Ovary (tissue), 9 donors: ENCODE measurements around the gene BPTF. TPM values are rescaled to one million over a fixed set of nuclear protein-coding genes. Genes with fewer than 3 reads are reported as not detected.
"Not testable (repeated sequence)": the region's sequence is repeated elsewhere in the genome, so short reads cannot be mapped to it uniquely, and the experiment has no call there.

Experiments
- DNase-seq, 5 donors: peaks; one replicate each; pipeline ENCODE4 v3.0.0-alpha.2; 2019 to 2020
- H3K27ac ChIP-seq, 2 donors: fragments of 200-600 bp; one replicate each; pipeline versions ENCODE4 v1.5.1 to v1.8.0; 2019 to 2022
- H3K27me3 ChIP-seq: fragments of 200-600 bp; one replicate; pipeline ENCODE4 v1.8.0; 2022
- H3K36me3 ChIP-seq: fragments of 200-600 bp; sonication (generic); one replicate; pipeline ENCODE4 v1.5.1; 2019
- H3K4me1 ChIP-seq: one replicate; pipeline ENCODE4 v1.8.1; 2013; ENCODE audit warnings: mild to moderate bottlenecking, moderate library complexity; ENCODE audit not compliant: insufficient read depth
- H3K4me3 ChIP-seq: fragments of 200-600 bp; sonication (generic); one replicate; pipeline ENCODE4 v1.5.1; 2017
- H3K9me3 ChIP-seq, 2 donors: fragments of 200-600 bp in 1 of 2; sonication (generic) in 1 of 2; one replicate each; pipeline versions ENCODE4 v1.5.1 to v1.8.1; 2013 to 2019; ENCODE audit warnings: mild to moderate bottlenecking in 1 of 2, moderate library complexity in 1 of 2
- EP300 ChIP-seq: sonication (generic); formaldehyde crosslinking; IDR thresholded peaks from one replicate; pipeline ENCODE4 v1.6.1; 2017; ENCODE audit warnings: antibody characterized with exemption
- POLR2A ChIP-seq: fragments of 450-650 bp; IDR thresholded peaks from one replicate; pipeline ENCODE4 v1.6.1; 2017; ENCODE audit warnings: antibody characterized with exemption, mild to moderate bottlenecking, moderate library complexity
- WGBS, 3 donors: extraction: QIAGEN DNeasy Blood & Tissue Kit in 1 of 3; methylation state at CpG; one replicate each; pipeline versions ENCODE4 v1.1.5 to v1.1.7; 2013 to 2017; 5-methylcytosine and 5-hydroxymethylcytosine counted together
- intact Hi-C, 4 donors: fragments of 100-400 bp; cut with DNase I; formaldehyde crosslinking; loops; one replicate each; pipeline versions ENCODE4 v1.11.0 to v1.15.1; 2022 to 2023
- polyA plus RNA-seq, 2 donors: library from polyadenylated mRNA; stranded (reverse); fragments of 200-250 nt in 1 of 2; fragments of 350-450 nt in 1 of 2; fragmentation: Illumina TruSeq in 1 of 2; extraction: RNeasy Lipid Tissue Mini Kit (QIAGEN cat#74804) in 1 of 2; gene quantifications; one replicate each; pipeline ENCODE4 v1.2.3, GENCODE V29; 2013 to 2014
- total RNA-seq, 7 donors: library from RNA; depleted of rRNA in 2 of 7; stranded (reverse); fragments of >200 nt in 2 of 7; fragmentation: NEBNext Ultra II Directional in 3 of 7; extraction: Animal tissue kit (Norgen Biotek cat#: 25700) in 3 of 7; gene quantifications; one replicate each; pipeline versions ENCODE4 v1.1.0 to v1.2.4, GENCODE V29; 2016 to 2023
- TF ChIP-seq, protein P1 (sequence below), 3 donors: fragments of 450-650 bp in 2 of 3; fragments of 200-600 bp in 1 of 3; IDR thresholded peaks; one replicate each; pipeline versions ENCODE4 v1.5.1 to v1.8.0; 2016 to 2022; ENCODE audit warnings: antibody characterized with exemption in 3 of 3, mild to moderate bottlenecking in 1 of 3
- donor health status: DM: no; HTN: no; CAD: no; lungs with moderate emphysema.
- donor health status: DM: no; HTN: no; CAD: no.
- donor health status: Bipolar disorder and iron deficiency.
- donor health status: DM: yes; HTN: yes; CAD: no.
- donor health status: DM: no; HTN: no; CAD: no.
- donor health status: DM: yes; HTN: yes; CAD: no.

Gene BPTF
- total and polyA plus RNA-seq, 9 donors: 28.5 to 120 (median 91.7) TPM

DNA sequence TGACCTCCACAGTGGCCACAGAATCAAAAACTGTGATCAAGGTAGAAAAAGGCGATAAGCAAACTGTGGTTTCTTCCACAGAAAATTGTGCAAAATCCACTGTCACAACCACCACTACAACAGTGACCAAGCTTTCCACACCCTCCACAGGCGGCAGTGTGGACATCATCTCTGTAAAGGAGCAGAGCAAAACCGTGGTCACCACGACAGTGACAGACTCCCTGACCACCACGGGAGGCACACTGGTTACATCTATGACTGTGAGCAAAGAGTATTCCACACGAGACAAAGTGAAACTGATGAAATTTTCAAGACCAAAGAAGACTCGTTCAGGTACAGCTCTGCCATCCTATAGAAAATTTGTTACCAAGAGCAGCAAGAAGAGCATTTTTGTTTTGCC lies 87.4 kb downstream of the BPTF start:
- H3K27me3 ChIP-seq: no peaks in the 10 kb centered on the region
- H3K9me3 ChIP-seq: no peaks in the 10 kb centered on the region
- no peaks in the 10 kb centered on the region for H3K36me3 ChIP-seq
- DNase-seq: no peak
- intact Hi-C loops: no loop called here
- H3K4me3 ChIP-seq: no peak overlapping the region
- H3K27ac ChIP-seq: no peak overlapping the region
- 92 to 95% (median 93%) methylated on average over 7 of the region's 7 CpGs for WGBS, 3 donors
- TF ChIP-seq POLR2A (no peak), EP300 (no peak)
- TF ChIP-seq, protein P1, sequence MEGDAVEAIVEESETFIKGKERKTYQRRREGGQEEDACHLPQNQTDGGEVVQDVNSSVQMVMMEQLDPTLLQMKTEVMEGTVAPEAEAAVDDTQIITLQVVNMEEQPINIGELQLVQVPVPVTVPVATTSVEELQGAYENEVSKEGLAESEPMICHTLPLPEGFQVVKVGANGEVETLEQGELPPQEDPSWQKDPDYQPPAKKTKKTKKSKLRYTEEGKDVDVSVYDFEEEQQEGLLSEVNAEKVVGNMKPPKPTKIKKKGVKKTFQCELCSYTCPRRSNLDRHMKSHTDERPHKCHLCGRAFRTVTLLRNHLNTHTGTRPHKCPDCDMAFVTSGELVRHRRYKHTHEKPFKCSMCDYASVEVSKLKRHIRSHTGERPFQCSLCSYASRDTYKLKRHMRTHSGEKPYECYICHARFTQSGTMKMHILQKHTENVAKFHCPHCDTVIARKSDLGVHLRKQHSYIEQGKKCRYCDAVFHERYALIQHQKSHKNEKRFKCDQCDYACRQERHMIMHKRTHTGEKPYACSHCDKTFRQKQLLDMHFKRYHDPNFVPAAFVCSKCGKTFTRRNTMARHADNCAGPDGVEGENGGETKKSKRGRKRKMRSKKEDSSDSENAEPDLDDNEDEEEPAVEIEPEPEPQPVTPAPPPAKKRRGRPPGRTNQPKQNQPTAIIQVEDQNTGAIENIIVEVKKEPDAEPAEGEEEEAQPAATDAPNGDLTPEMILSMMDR (IDR thresholded peaks at IDR 0.05): no peak
- no peaks in the 10 kb centered on the region for H3K4me1 ChIP-seq

DNA sequence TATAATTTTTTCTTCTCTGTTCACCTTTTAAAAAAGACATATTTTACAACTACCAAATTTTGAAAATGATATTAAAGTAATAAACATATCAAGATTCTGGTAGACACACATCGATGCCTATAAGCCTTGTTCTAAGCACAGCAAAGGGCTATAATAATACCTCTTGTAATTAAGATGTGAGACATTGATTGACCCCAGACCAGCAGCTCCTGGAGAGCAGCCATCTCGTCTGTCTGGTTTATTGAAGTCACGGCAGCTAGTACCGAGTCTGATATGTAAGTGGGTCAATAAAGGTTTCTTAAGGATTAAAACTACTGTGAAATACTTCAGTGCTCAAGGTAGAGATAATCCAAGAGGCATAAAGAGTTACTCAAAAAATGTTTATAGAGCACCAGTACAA lies 94.9 kb downstream of the BPTF start:
- H3K27me3 ChIP-seq: no peaks in the 10 kb centered on the region
- H3K4me1 ChIP-seq: no peaks in the 10 kb centered on the region
- no peak overlapping the region for H3K4me3 ChIP-seq
- H3K9me3 ChIP-seq: no peaks in the 10 kb centered on the region
- DNase-seq: no peak
- TF ChIP-seq EP300 (no peak), POLR2A (no peak)
- TF ChIP-seq, protein P1 (IDR thresholded peaks at IDR 0.05): no peak
- H3K27ac ChIP-seq: no peak overlapping the region
- H3K36me3 ChIP-seq: no peaks in the 10 kb centered on the region
- intact Hi-C loops: no loop called here
- 92 to 94% (median 93%) methylated on average over 4 of the region's 4 CpGs for WGBS, 3 donors

DNA sequence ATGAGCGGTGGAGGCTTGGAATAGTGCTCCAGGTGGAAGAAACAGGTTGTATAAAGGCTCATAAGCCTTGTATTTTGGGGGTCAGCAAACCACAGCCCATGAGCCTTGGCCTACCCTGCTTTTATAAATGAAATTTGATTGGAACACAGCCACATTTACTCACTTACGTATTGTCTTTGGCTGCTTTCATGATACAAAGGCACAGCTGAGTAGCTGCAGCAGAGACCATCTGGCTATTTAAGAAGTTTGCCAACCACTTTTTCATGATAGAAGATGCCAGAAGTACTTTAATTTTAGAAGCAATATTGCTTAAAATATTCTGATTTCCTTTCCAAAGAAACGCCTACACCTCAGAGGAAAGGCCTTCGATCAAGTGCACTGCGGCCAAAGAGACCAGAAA lies 97.2 kb downstream of the BPTF start:
- TF ChIP-seq, protein P1 (IDR thresholded peaks at IDR 0.05): no peak
- TF ChIP-seq POLR2A (no peak), EP300 (no peak)
- Histone ChIP-seq H3K4me1 (no peaks in the 10 kb centered on the region), H3K27me3 (no peaks in the 10 kb centered on the region), H3K36me3 (no peaks in the 10 kb centered on the region), H3K27ac (no peak overlapping the region), H3K4me3 (no peak overlapping the region), H3K9me3 (no peaks in the 10 kb centered on the region)
- 33 to 53% (median 35%) methylated on average over 5 of the region's 5 CpGs for WGBS, 3 donors
- intact Hi-C loops: no loop called here
- DNase-seq: no peak

DNA sequence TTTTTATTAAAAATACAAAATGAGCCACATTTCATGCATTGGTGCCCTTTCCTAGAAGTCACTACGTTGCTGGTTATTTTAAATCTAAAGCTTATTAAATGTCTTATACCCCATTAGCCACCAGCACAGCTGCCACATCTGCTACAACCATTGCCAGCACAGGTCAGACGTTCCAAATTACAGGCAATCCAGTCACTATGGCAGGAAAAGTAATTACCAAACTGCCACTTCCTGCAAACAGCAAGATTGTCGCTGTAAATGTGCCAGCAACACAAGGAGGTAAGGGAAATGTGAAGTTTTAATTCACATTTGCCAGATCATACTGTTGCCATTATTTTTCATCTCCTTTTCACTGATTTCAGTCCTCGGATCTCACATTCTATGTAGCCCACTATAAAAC lies 103.5 kb downstream of the BPTF start:
- H3K4me1 ChIP-seq, H3K9me3 ChIP-seq, H3K27me3 ChIP-seq, intact Hi-C loops, H3K36me3 ChIP-seq, H3K4me3 ChIP-seq, H3K27ac ChIP-seq, DNase-seq: not testable (repeated sequence)
- WGBS, 3 donors: 74 to 78% (median 75%) methylated on average over 4 of the region's 4 CpGs

DNA sequence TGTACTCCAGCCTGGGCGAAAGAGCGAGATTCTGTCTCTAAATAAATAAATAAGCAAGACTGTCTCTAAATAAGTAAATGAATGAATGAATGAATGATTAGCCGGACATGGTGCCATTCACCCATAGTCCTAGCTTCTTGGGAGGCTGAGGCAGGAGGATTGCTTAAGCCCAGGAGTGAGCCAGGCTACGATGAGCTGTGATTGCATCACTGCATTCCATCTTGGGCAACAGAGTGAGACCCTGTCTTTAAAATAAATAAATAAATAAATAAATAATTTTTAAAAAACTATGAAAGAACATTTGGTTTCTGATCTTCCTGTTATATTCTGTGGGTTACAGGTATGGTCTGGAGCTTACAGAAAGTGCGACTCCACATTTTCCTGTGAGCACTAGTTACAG lies 105.9 kb downstream of the BPTF start:
- no peak for DNase-seq
- no peaks in the 10 kb centered on the region for H3K4me1 ChIP-seq
- H3K9me3 ChIP-seq: no peaks in the 10 kb centered on the region
- no peak overlapping the region for H3K4me3 ChIP-seq
- TF ChIP-seq, protein P1 (IDR thresholded peaks at IDR 0.05): no peak
- TF ChIP-seq EP300 (no peak), POLR2A (no peak)
- no peaks in the 10 kb centered on the region for H3K36me3 ChIP-seq
- intact Hi-C loops: no loop called here
- no peak overlapping the region for H3K27ac ChIP-seq
- no peaks in the 10 kb centered on the region for H3K27me3 ChIP-seq
- WGBS, 3 donors: 93 to 97% (median 96%) methylated on average over 5 of the region's 5 CpGs
